NCI-H2081 treated with DMSO at 0.1 percent for 48 hours (cell line): ENCODE measurements around the gene SLC15A1.

Source experiments
- DNase-seq: peaks from one replicate; lab custom pipeline; 2025; lab: John Stamatoyannopoulos, UW

SLC15A1 gene, protein sequence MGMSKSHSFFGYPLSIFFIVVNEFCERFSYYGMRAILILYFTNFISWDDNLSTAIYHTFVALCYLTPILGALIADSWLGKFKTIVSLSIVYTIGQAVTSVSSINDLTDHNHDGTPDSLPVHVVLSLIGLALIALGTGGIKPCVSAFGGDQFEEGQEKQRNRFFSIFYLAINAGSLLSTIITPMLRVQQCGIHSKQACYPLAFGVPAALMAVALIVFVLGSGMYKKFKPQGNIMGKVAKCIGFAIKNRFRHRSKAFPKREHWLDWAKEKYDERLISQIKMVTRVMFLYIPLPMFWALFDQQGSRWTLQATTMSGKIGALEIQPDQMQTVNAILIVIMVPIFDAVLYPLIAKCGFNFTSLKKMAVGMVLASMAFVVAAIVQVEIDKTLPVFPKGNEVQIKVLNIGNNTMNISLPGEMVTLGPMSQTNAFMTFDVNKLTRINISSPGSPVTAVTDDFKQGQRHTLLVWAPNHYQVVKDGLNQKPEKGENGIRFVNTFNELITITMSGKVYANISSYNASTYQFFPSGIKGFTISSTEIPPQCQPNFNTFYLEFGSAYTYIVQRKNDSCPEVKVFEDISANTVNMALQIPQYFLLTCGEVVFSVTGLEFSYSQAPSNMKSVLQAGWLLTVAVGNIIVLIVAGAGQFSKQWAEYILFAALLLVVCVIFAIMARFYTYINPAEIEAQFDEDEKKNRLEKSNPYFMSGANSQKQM

DNA sequence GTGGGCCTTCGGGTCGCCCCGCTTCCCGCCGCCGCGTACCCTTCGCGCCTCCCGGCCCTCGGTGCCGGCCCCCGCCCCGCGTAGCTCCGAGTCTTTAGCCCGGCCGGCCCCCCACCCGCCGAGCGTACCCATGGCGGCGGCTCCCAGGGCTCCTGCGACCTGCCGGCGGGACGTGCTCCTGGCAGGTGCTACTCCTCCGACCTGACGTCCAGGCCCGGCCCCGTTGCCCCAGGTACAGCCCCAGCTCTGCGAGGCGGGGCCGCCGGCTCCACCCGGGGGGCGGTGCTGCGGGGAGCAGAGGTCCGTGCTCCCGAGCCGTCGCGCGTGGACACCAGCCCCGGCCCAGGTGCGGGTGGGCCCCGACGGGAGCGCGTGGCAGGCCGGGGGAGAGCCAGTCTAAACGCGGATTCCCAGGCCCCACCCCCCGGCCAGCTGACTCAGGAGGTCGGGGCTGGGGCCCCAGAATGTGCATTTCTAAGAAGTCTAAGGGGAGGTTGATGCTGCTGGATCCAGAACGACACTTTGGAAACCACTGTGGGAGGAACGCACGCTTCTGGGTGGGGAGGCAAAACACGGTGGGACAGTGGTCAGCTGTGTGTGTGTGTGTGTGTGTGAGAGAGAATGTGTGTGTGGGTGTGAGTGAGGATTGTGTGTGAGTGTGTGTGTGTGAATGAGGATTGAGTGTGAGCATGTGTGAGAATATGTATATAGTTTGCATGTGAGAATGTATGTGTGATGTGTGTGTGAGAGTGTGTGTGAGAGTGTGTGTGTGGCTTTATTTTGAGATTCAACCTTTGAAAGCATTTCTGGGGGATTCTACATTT lies at the start of gene SLC15A1:
Gene SLC15A1 (minus strand): TSS at position 206 of the 824 bp plus-strand sequence. CDS start 74 bp downstream, at position 132.
- DNase-seq, result no peak

DNA sequence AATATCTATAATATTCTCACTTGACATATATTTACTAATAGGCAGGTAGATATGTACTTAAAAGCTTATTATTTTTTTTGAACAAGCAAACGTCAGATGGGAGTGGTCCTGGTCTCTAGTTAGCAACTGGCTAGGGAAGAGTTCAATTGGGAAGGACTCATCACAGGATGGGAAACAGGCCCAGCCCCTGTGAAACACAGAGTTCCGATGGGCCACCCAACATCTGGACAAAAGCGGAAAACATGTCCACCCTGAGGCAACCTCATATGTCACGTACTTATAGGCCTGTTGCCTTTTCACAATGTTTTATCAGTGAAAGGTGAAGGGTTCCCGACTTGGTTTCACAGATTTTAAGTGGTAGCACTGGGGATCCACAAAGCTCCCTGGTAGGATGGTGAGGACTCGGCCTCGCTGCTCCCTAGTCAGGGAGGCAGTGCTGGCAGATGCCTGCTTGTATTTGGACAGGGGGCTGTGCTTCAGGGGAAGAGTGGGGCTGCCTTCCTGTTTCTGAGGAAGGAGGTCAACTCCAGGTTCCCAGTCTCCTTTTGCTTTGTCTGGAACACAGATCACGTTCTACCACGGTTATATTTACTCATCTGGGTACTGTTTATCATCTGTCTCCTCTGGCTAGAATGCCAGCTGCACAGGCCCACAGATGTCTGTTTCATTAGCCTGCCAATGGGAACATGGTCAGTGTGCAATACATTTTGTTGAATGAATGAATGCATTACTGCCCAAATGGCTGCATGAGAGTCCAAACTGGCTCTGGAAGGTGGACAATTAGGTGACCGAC lies 49.4 kb upstream of the SLC15A1 start:
- DNase-seq, result no peak

DNA sequence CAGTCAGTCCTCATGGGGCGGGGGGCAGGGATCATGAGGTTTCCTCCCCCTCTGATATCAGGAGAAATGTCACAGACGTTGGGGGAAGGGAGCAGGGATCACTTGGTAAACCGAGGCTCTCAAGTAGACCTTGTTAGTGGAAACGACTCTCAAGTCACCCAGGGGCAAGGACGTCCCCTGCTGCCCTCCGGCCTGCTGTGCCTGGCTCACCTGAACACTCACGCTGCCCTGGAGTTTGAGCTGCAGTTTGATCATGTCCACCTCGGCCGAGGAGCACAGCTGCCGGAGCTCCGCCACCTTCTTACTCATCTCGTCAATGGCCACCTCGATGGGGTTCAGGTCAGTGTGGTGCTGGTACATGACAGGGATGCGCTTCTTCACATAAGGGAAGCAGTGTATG lies 47.6 kb upstream of the SLC15A1 start:
- DNase-seq, result no peak

DNA sequence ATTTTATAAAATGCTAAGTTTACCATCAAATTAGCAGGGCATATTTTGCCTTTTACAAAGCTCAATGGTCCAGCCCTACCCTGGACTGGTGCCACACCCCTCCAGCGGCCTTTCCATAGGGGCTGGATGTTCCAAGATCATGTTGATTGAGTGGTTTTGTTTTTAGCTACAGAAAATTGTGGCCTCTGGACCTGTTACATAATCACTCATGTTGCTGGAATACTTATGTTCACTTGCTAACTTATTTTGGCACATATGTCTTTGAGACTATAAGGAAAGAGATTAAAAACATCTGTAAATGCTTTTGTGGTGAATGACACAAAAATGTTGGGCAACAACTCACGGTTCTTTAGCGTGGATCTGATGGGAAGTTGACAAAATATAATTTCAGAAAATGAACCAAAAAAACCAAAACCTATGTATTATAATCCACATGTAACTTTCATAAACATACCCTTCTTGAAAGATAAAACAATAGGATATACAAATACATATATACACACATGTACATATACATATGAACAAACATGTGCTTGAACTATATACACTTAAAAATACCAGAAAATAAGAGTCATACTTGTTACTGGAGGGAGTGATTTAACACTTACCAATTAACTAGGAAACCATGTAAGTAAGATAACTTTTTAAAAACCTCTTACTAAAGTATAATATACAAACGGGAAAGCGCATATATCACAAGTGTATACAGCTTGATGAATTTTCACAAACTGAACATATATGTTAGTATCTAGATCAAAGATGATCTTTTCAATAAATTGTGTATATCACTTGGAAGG lies 46.6 kb upstream of the SLC15A1 start:
- no peak for DNase-seq

DNA sequence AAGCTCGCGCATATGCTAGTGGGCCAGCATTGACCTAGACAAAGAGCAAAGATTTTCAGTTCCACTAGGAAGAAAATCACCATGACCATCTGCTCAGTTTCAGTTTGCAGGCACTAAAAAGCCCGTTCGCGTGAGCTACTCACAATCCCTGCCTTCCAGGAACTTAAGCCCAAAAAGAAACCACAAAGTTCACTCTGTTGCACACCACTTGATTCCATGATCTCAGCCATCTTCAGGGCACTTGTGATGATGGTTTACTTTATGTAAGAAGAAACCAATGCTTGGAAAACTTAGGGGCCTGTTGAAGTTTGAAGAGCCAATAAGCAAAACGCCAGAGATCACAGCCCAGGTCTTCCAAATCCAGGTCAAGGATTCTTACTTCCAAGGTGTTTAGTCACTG lies 45.0 kb upstream of the SLC15A1 start:
- no peak for DNase-seq

DNA sequence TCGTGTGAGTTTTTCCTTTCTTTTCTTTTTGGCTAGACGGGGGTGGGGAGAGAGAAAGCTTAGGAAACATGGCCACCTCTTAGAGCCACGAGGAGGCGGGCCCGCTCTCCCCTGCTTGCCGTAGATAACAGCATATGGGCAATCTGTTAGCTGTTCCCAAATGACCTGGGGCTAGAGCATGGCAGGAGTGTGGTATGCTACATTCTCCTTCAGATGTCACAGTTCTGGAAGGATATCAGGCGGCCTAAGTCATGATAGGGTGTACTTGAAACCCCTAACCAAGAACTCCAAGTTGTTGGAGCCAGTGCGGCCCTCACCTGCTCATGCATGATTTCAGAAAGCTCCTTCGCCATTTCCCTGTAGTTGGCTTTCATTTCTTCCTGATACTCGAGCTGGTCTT lies 44.3 kb upstream of the SLC15A1 start:
- DNase-seq, result no peak

DNA sequence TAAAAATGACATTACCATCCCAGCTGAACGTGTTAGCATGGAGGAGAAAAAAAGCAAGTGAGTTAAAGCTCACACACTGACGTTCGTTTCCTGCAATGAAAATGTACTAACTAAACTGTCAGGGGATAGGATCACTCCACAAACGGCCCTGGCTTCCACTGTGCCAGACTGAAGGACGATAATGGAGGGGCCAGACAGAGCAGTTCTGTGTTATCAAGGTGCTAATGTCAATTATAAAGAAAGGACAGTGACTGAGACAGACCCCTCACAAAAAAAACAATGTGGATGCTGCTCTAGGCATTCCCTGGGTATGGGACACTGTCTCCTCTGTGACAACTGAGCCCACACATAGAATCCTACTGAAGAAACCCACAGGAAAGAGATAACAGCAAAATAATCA lies 43.7 kb upstream of the SLC15A1 start:
- no peak for DNase-seq

DNA sequence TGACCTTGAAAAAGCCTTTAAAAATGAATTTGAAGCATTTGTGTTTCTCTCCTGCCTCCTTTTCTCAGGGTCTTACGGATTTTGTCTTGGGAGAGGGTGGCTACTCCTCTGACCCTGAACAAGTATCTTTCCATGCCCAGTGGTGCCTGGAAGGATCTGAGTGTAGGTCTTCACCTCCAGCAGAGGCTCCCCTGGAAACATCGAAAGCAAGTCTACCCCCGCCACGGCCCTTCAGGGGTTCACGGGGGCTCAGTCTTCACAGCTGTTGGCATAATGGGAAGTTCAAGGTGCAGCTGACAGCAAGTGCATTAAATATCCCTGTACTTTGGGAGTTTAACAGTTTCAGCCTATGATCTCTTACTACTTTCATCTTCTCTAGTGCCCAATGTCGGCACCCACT lies 42.7 kb upstream of the SLC15A1 start:
- DNase-seq, result no peak

DNA sequence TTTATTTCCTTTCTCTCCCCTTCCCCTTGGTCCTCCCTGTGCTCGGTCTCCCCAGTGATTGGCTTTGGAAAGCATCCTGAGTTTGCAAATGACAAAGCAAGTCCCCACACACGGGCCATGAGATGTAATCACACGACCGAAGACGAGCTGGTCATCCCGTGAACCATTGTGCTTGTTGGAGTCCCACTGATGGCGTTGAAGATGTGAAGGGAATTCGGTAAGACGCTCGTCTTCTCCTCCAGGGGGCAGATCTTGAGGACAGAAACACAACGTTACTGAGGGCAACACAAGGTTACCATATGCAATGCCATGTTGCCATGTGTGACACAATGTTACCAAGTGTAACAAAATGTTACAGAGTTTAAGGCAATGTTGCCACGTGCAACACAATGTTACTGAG lies 42.0 kb upstream of the SLC15A1 start:
- no peak for DNase-seq

DNA sequence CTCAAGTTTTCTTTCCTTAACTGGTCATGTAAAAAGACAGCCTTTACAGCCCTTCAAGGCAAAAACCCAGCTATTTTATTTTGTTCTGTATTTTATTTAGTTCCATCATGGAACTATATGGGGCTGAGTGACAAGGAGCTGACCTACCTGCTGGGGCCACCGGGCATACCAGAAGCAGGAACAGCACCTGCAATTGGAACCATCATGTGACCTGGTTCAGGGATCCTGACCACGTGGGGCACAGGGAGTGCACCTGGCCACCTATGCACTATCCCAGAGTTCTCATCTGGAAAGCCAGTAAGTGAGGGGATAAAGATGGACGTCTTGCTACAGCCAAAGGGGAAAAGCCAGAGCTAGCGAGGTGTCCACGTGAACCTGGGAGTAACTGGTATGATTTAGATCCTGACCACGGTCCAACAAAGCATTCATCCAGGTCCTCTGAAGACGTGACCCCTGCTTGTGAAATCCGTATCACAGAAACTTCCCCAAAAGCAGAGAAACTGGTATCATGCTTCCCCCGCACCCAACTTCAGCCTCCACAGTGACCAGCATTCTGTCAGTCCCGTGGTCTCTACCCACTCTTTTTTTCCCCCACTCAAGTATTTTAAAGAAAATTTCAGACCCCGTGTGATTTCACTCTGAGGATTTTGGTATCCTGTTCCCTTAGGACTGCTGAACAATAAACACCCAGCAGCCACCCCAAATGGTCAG lies 40.5 kb upstream of the SLC15A1 start:
- no peak for DNase-seq

DNA sequence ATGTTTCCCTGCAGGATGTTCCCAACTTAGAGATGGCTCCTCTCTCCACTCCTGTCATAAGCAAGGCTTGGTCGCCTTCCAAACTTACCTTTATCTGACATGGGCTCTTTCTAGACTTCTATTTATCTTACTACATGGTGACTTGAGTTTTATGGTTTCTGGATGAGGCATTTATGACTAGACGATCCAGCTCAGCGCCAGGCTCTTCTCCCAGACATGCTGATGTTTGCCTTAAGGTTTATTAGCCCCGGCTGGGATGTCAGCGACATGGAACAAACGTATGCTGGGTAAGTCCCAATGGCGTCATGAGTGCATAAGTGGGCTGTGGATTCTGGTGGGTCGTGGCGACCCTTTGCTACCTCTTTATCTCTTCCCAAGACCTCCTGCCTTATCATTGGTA lies 39.8 kb upstream of the SLC15A1 start:
- no peak for DNase-seq

DNA sequence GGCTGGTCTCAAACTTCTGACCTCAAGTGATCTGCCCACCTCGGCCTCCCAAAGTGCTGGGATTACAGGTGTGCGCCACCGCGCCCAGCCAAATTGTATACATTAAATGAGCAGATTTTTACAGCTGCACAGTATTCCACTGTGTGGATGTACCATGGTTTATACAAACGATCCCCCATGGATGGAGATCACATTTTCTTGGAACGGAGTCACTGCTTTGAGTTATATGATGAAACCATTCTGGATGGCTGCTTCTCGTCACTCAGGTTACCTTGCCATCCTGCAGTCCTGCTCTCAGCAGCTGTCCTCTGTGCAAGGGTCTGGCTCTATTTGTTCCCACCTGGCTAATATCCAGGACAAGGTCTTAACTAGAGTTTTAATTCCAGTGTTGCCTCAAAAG lies 39.1 kb upstream of the SLC15A1 start:
- no peak for DNase-seq

DNA sequence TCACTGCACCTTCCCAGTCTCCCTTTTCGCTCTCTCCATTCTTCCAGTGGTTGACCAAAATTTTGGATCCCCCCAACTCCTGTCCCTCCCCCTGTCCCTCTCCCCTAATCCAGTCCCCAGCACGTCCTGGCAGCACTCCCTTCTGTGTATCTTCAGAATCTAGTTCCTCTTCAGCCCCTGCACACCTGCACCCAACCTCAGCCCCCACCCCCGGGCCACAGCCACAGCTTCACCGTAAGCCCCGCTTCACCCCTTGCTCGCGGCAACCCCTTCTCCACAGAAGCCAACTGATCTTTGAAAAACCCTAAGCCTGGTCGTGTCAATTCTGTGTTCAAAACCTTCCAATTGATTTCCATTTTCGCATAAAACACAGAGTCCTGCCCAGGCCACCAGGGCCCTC lies 35.5 kb upstream of the SLC15A1 start:
- DNase-seq, result no peak

DNA sequence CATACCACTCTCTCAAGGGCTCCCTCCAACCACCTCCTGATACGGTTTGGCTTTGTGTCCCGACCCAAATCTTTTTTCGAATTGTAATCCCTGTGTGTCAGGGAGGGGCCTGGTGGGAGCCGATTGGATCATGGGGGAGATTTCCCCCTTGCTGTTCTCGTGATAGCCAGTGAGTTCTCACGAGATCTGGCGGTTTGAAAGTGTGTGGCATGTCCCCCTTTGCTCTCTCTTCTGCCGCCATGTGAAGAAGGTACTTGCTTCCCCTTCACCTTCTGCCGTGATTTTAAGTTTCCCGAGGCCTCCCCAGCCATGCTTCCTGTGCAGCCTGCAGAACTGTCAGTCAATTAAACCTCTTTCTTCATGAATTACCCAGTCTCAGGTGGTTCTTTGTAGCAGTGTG lies 34.7 kb upstream of the SLC15A1 start:
- no peak for DNase-seq

DNA sequence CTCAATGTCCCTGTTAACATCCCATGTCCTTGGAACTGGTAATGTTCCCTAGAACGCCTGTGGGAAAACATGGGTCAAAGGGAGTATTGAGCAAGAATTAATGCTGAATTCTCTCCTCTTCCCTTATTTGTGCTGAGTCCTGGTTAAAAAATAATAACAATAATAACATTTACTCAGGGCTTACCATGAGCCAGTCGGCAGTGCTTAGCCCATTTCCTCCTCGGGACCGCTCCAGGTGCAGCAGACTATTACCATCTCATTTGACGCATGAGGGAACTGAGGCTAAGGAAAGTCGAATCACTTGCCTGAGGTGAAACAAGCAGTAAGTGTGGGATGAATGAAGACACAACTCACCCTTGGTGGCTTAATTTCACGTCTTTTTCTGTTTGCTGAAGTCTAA lies 33.6 kb upstream of the SLC15A1 start:
- no peak for DNase-seq

DNA sequence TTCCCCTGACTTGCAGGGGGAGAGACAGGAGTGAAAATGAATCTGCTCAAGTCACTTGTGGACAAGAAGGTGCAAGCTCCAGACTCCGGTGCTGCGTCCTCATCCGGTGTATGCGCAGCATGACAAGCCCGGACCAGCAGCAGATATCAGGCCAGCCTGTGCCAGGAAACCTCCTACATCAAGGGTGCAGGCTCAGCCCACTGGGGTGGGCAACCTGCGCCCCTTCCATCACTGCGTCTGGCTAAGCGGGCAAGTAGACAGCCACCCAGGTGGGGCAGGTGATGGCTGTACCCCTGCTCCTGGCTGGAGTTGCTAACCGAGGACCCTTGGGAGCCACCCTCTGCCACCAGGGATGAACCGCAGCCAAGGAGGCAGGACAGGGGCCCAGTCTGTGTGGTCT lies 32.9 kb upstream of the SLC15A1 start:
- no peak for DNase-seq

DNA sequence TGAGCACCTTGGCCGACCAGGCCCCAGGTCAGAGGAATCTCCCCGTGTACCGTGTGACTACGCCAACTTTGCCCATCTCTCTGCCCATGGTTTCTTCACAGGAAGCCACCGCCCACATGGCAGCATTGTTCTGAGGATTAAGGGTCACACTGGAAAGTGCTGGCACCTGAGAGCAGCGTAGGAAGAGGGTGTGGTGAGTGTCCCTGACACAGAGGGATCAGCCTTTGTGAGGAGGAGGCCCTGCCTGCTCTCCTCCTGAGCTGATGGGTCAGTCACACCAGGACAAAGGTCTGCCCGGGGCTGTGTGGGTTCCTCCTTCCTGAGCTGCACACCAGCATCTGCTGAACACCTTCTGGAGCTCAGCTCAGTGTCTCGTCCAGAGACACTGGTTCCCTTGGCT lies 32.2 kb upstream of the SLC15A1 start:
- no peak for DNase-seq

DNA sequence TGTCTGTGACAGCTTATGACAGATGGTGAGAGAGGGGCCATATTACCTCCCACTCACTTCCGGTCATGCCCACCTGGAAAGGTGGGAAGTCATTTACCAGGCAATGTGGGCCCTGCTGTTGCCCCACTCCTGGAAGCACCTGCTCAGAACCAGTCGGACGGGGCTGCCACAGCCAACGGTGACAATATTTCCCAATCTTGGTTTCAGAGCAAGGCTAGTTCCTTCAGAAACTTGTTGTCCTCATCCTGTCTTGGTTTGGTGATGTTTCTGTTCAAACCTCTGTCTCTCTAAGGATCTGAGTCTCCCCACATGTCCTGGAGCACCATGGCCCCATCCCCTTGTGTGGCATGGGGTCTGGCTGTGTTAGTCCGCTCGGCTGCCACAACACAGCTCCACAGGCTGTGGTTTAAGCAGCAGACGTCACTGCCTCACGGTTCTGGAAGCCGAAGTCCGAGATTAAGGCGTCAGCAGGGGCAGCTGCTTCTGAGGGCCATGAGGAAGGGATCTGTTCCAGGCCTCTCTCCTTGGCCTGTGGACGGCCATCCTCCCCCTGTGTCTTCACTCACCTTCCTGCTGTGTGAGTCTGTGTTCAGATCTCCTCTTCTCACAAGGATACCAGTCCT lies 31.5 kb upstream of the SLC15A1 start:
- no peak for DNase-seq

DNA sequence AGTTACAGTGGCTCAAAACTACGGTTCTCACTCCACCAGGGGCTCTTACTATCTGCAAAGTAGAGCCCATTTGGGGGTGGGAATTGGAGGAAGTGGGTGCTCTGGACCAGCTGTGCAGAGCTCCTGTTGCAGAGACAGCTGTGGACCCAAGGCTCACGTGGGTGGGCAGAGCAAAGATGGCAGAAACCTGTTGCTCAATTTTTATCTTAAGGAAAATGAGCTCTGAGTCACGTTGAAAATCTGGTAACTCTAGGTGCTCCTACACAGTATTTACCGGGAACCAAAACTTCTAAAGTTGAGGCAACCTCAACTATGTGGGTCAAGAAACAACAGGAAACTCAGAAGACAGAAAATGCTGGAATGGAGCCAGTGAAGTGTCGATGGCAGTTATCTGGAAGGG lies 30.2 kb upstream of the SLC15A1 start:
- DNase-seq, result no peak

DNA sequence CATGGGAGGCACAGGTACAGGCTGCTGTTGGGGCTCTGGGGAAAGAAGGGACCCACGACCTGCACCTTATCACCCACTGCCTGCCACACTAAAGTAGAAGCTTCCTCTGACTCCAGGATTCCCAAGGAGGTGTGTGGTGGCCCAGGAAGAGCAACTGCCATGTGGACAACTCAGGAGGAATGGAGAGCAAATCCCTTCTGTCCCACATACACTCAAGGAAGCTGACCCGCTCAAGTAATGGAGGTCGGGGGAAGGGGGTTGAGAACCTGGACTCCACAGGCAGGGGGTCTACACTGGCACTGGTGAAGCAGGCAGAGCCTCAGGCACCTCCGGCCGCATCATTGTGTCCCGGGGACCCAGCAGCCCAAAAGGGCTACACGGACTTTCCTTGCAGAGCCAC lies 29.4 kb upstream of the SLC15A1 start:
- no peak for DNase-seq
